ENCODE results near the gene FNDC3A.
"Not testable (repeated sequence)": the region's sequence is repeated elsewhere in the genome, so short reads cannot be mapped to it uniquely, and the experiment has no call there.

The FNDC3A gene

GRCh38 chr13:48975101-48975855 lies 434 bp upstream of the FNDC3A start:
- DNase-seq (ENCODE audit: low read depth in 3 of 3), result peak in 2 of 3 donors; percentile 14 to 24

- peak in 2 of 3 donors; percentile 24 to 34 for DNase-seq (ENCODE audit: low read depth in 3 of 3)
Measured at GRCh38 chr13:48976576-48977285, 1.0 kb downstream of the FNDC3A start.

- no peak for DNase-seq (ENCODE audit: low read depth in 3 of 3)
Measured at GRCh38 chr13:48977286-48977625, 1.5 kb downstream of the FNDC3A start.

- no peak for DNase-seq (ENCODE audit: low read depth in 3 of 3)
Measured at GRCh38 chr13:48977973-48978372, 2.3 kb downstream of the FNDC3A start.

- DNase-seq (ENCODE audit: low read depth in 3 of 3), result no peak
Measured at GRCh38 chr13:48978942-48979601, 3.4 kb downstream of the FNDC3A start.

- DNase-seq (ENCODE audit: low read depth in 3 of 3), result no peak
Measured at GRCh38 chr13:48979892-48980291, 4.2 kb downstream of the FNDC3A start.

GRCh38 chr13:48983331-48983730 lies 7.6 kb downstream of the FNDC3A start:
- no peak for DNase-seq (ENCODE audit: low read depth in 3 of 3)

- no peak for DNase-seq (ENCODE audit: low read depth in 3 of 3)
Measured at GRCh38 chr13:48985756-48986155, 10.0 kb downstream of the FNDC3A start.

GRCh38 chr13:48990900-48991299 lies 15.2 kb downstream of the FNDC3A start:
- DNase-seq (ENCODE audit: low read depth in 3 of 3), result no peak

- no peak for DNase-seq (ENCODE audit: low read depth in 3 of 3)
Measured at GRCh38 chr13:48993150-48993549, 17.4 kb downstream of the FNDC3A start.

GRCh38 chr13:48994706-48995105 lies 19.0 kb downstream of the FNDC3A start:
- no peak for DNase-seq (ENCODE audit: low read depth in 3 of 3)

GRCh38 chr13:48998641-48999292 lies 23.1 kb downstream of the FNDC3A start:
- DNase-seq (ENCODE audit: low read depth in 3 of 3), result no peak

GRCh38 chr13:49000247-49000646 lies 24.5 kb downstream of the FNDC3A start:
- DNase-seq (ENCODE audit: low read depth in 3 of 3), result no peak

GRCh38 chr13:49018986-49019635 lies 43.4 kb downstream of the FNDC3A start:
- DNase-seq (ENCODE audit: low read depth in 3 of 3), result not testable (repeated sequence)

GRCh38 chr13:49020328-49020727 lies 44.6 kb downstream of the FNDC3A start:
- DNase-seq (ENCODE audit: low read depth in 3 of 3), result no peak

GRCh38 chr13:49020940-49021553 lies 45.3 kb downstream of the FNDC3A start:
- DNase-seq (ENCODE audit: low read depth in 3 of 3), result no peak

GRCh38 chr13:49021953-49022352 lies 46.2 kb downstream of the FNDC3A start:
- no peak for DNase-seq (ENCODE audit: low read depth in 3 of 3)

GRCh38 chr13:49022472-49023144 lies 46.9 kb downstream of the FNDC3A start:
- no peak for DNase-seq (ENCODE audit: low read depth in 3 of 3)

- no peak for DNase-seq (ENCODE audit: low read depth in 3 of 3)
Measured at GRCh38 chr13:49023431-49023830, 47.7 kb downstream of the FNDC3A start.

GRCh38 chr13:49026851-49027250 lies 51.1 kb downstream of the FNDC3A start:
- DNase-seq (ENCODE audit: low read depth in 3 of 3), result no peak

- no peak for DNase-seq (ENCODE audit: low read depth in 3 of 3)
Measured at GRCh38 chr13:49029570-49029969, 53.9 kb downstream of the FNDC3A start.
